ENCODE measurements around the gene YWHAG.
"Not testable (repeated sequence)": the region's sequence is repeated elsewhere in the genome, so short reads cannot be mapped to it uniquely, and the experiment has no call there.

YWHAG gene

GRCh38 chr7:76292911-76293310 is 65.9 kb downstream of the YWHAG start:
- DNase-seq = not testable (repeated sequence)

DNA sequence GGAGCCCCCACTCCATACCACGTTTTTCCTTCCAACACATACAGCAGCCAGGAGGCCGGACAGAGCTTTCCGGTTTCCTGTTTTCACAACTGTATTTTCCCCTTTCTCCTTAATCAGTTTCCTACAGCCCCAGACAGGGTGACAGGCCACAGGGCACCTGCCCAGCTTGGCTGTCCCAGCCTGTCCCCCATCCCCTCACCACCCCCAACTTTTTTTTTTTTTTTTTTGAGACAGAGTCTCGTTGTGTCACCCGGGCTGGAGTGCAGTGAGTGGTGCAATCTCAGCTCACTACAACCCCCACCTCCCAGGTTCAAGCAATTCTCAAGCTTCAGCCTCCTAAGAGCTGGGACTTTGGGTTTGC is 66.6 kb downstream of the YWHAG start:
- no peak for DNase-seq

DNA sequence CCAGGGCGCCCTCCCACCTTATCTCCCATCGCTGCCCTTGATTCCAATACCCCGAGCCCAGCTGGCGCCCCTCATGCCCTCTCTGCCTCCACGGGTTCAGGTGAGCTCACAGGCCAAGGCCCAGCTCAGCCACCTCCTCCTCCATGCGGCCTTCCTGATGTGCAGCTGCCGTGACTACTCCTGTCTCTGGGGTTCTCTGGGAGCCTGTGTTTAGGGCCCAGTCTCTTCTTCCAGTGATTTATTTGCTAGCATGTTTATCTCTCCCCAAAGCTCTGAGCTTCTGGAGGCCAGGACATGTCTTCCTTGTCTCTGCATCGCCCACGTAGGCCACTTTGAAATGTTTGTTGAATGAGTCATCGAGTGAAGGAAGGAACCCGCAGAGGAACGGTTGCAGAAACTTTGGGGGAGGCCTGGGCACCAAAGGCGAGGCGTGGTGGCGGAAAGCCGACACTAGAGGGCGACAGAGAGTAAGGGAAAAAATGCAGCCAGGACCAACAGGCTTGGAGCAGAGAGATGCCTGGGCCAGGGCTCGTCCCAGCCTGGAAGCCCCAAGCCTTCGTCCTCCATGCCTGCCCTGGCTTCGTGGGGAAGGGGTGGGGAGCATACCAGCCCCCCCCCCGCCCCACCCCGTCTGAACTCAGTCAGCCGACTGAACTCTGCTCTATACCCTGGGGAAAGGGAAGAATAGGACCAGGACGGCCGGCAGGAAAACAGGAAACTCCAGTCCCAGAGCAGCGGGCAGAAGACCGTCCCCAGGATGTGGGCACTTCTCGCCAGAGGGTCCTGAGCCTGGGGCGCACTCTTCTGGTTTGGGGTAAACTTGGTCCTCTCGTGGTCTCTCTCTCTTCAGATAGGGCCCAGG is 67.2 kb downstream of the YWHAG start:
- DNase-seq = peak; percentile 80

DNA sequence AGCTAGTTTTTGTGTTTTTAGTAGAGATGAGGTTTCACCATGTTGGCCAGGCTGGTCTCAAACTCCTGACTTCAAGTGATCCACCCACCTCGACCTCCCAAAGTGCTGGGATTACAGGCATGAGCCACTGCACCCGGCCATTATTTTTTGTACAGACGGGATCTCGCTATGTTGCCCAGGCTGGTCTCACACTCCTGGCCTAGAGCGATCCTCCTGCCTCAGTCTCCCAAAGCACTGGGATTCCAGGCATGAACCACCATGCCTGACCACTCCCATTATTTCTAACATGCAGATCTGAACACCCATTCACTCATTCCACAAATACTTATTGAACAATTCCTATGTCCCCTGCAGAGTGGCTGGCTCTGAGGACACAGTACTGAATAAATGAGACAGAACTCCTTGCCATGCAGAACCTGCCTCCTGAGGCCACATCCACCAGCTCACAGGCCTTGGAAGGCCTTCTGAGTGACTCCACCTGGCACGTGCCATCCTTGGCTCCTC is 67.9 kb downstream of the YWHAG start:
- DNase-seq = not testable (repeated sequence)

DNA sequence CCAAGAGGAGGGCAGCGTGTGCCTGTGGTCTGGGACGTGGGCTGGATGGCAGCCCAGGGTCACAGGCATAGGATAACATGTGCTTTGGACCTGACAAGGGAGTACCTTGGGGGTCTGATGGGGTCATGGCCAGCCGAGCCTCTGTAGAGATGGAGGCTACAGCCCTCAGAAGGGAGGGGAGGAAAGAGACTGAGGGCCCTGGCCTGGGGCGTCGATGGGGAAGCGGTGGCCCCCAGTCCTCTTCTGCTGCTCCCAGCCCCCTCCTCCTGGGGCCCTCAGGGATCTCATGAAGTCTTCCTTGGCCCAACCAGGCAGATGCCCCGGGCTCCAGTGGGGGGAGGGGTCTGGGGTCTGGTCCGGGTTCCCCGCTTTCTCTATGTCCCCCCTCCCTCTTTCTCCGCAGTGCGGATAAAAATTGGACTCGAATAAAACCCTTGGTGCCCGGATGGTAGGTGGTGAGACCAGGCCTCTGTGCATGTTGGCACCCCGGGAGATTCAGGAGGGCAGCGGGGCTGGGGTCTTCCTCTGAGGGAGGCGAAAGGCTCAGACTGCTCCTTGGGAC is 71.9 kb downstream of the YWHAG start:
- DNase-seq = no peak

DNA sequence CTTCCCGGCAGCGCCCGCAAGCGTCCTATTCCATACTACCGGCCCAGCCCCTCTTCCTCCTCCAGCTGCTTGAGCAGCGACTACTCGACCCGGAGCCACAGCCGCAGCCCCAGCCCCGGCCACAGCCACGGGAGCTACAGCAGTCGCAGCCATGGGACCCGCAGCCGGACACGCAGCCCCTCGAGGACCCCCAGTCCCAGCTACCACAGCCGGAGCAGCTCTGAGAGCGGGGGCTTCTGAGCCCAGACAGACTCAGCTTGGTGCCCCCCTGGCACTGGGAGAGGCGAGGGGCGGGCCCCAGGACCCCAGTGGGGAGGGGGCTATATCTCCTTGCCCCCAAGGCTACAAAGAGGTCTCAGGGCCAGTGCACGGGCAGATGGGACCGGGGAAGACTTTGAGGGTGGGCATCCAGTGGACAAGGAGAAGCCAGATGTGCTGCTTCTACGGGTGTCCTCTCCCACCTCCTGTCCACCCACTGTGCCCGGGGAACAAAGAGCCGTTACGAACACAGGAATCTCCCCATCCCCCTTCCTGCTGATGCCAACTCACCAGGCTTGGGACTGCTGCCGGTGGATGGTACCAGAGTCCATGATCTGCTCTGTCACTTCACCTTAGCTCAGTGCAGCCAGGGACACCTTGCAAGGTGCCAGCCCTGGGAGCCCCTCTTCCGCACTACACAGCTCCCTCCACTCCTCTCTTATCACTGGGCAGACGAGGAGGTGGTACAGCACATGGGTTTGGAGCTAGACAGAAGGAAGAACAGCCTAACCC is 73.0 kb downstream of the YWHAG start:
- DNase-seq = no peak

DNA sequence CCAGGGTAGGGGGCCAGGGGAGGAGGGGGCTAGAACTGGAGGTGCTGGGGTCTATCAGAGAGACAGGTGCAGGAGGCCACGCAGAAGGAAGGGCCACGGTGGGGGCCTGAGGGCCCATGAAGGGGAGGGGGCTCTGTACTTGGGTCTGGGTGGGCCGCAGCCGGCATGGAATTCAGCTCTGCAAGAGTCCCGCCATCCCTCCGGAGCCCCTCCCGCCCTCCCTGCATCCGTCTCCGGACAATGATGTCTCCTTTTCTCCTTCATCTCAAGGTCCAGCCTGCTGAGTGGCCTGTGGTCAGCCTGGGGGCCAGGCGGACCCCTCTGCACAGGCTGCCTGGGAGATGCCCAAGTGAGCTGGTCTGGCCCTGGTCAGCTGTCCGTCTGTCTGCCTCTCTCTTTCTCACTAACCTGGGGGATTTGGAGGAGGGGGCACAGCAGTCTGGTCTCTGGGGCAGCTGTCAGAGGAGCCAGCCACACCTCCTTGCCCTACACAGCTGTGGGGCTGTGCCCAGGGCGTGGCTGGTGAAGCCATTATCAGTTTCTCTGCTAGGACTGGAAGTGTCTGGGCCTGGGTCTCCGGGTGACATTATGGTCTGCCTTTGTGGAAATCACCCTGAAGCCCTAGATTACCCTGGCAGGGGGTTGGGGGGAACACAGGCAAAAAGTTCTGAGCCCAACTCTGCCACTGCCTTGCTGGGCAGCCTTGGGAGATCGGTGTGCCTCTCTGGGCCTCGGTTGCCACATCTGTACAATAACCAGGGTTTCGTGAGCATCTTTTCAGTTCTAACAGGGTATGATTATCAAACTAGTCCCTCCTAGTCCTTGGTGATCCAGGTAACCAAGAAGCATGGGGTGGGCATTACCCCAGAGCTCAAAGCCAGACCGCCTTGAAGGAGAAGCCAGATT is 75.3 kb downstream of the YWHAG start:
- no peak for DNase-seq

- DNase-seq = no peak
Observed at GRCh38 chr7:76282344-76283253, 76.2 kb downstream of the YWHAG start.

GRCh38 chr7:76281706-76282343 is 77.0 kb downstream of the YWHAG start:
- no peak for DNase-seq

- no peak for DNase-seq
Observed at GRCh38 chr7:76281006-76281705, 77.6 kb downstream of the YWHAG start.

- no peak for DNase-seq
Observed at GRCh38 chr7:76280408-76280807, 78.4 kb downstream of the YWHAG start.

GRCh38 chr7:76278540-76278939 is 80.3 kb downstream of the YWHAG start:
- no peak for DNase-seq

Measured in stimulated activated CD4-positive, alpha-beta T cell treated with anti-CD3 and anti-CD28 coated beads, Interleukin-12 subunit alpha, Interleukin-12 subunit beta, amount 100 ng/mL, for 4 hours (primary cell).